Measurements from ENCODE around the gene DNAH8.
"Not testable (repeated sequence)": the region's sequence is repeated elsewhere in the genome, so short reads cannot be mapped to it uniquely, and the experiment has no call there.

The DNAH8 gene

DNA sequence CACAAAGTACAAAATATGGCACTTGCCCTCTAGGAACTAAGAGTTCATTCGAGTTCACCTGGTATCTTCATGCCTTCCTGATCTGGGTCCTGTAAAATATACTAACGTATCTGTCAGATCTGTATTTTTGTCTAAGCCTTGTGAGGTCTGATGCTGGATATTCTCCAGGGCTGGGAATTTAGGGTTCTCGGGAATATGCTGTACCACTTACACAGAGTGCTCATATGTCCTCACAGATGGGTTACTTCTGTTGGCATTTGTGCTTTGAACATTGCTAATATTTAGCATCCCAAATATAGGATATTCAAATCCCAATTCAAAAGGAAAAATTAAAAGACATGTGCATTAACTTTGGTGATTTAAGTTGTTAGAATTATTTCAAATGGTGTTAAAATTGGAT is 122.0 kb downstream of the DNAH8 start:
- no peak for DNase-seq (ENCODE audit: low spot score)

DNA sequence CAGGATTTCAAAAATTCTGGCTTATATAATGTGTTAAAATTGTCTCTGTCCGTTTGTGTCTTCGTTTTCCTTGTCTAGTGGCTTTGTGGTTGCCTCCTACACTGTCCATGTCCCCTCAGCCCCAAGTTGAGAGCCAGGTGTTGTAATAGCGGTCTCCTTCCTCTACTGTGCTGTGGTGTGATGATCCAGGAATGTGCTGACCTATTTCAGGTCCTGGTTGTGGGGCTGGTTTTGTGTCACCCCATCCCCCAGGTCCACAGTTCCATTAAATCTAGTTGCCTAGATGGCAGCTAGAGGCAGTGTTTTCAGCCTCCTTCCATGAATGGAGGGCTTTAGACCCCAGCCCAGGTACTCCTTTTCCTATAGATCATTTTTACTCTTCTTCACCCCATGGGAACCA is 128.7 kb downstream of the DNAH8 start:
- DNase-seq (ENCODE audit: low spot score) = no peak

DNA sequence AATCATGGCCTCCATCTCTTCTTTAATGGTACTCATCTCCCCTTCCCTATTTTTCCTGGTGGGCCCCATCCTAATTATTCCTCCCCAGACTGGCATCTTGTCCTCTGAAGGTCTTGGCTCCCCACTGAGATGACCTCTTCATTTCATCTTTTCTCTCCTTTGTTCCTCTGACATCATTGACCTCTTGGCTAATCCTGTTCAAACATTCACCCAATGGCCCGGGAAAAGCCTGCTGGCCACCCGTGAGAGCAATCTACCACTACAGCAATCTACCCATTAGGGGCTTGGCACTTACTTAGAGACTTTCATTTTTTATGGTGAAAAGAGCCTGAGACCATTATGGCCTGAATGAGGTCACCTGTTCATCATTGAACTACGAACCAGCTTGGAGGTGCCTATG is 130.8 kb downstream of the DNAH8 start:
- no peak for DNase-seq (ENCODE audit: low spot score)

DNA sequence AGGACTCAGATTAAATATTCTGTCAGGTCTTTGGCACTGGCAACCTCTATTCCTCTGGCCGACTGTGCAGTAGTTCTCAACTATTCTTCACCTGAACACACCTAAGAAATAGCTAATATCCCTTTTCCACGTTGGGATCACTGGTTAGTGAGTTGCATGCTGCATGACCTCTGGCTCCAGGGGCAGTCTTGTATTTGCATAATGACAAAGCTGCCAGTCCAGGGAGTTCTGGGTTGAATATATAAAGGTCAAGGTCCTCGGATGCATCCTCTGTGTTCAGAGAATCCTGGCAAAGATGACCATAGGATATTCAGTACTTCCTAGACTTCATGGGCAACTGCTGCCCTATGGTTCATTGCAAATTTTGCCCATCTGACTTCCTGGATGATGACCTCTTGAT is 131.2 kb downstream of the DNAH8 start:
- no peak for DNase-seq (ENCODE audit: low spot score)

DNA sequence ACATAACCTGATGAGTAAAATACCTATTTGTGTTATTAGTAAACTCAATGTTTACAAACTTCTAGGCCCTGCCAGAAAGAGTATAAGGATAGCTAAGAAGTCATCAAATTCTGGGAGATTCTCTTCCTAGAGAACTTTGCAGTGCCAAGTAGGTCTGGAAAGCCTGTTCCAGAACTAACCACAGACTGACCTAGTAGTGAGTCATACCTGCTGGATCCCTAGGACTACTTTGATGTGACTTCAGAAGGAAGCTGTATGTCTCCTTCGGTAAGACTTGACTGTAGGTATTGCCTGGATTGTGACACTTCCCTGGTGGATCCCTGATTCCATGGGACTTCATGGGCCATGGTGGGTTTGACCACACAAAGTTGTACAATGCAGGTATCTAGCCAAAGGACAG is 131.7 kb downstream of the DNAH8 start:
- no peak for DNase-seq (ENCODE audit: low spot score)

DNA sequence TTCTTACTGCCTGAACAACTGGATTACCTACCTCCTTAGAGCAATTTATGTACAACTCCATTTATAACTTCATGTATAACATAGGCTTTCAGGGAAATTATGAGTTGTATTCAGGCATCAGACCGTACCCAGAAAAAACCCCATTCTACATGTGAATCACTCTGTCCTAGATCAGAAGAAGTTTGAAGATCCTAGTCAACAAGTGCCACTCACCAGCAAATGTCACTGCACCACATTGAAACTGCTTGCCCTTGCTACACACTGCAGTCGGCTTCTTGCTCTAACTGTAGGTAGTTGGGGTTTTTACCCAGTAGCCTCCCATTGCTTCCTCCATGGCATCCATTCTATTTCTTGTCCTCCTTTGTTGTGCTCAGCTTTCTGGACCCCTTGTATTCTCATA is 132.4 kb downstream of the DNAH8 start:
- DNase-seq (ENCODE audit: low spot score) = no peak

DNA sequence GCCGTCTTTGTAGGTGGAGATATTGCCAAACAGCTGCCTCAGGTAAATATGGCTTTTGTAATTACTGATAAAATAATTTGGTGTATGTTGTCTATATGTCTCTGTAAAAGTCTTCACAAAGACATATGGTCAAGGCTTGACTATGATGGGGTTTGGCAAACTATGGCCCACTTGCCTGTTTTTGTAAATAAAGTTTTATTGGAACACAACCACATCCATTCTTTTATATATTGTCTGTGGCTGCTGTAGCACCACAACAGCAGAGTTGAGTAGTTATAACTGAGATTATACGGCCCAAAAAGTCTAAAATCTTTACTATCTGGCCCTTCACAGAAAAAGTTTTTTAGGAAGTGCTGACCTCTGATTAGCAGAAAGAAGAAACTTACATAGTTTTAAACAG is 133.6 kb downstream of the DNAH8 start:
- DNase-seq (ENCODE audit: low spot score) = no peak

DNA sequence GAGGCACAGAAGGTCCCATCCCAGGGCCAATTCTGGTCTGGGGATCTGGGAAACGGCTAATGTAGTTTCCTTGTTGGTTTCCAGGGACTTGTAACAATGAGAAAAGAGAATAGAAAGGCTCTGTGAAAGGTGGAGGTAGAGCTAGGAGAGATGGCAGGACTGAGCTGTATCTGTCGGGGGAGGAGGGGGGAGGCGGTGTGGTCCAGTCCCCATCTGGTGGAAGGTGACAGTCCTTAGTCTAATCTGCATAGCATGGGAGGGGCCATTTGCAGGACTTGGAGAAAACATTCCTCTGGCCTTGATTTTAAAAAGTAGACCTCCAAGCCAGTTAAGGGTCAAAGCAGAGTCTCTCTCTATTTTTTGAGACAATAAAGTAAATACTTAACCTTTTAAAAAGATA is 137.1 kb downstream of the DNAH8 start:
- no peak for DNase-seq (ENCODE audit: low spot score)

DNA sequence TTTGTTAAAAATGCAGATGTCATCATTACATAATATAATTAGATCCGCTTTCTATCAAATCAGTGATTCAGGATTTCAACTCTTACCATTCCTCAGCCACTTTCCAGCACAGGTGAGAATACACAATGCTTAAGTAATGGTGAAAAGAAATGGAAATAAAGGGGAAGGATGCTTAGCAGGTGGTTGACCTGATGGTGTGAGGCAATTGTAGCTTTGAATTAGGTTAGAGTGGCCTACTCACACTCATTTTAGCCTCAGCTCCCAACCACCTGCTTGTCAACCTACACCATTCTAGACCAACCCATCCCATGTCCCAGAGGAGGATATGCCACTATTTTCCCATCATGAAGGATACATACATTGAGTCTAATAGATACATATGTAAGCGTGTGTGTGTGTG is 138.1 kb downstream of the DNAH8 start:
- DNase-seq (ENCODE audit: low spot score) = no peak

DNA sequence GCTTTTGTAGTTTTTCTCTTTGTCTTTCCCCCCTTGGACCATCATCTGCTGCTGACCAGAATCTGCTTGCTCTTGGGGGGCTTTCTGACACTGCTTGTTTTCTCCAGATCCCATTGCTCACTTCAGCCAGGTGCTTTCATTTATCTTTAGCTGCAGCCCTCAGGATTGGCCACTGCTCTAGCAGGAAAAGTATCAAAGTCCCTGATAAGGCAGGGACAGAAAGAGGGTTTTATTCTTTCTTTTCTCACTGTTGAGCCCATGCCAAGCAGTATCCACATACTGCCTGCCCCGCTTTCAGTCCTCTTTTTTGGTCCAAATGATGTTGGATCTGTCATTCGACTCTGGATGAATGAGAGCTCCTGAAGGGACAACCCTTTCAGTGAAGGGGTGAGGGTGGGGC is 141.4 kb downstream of the DNAH8 start:
- no peak for DNase-seq (ENCODE audit: low spot score)

DNA sequence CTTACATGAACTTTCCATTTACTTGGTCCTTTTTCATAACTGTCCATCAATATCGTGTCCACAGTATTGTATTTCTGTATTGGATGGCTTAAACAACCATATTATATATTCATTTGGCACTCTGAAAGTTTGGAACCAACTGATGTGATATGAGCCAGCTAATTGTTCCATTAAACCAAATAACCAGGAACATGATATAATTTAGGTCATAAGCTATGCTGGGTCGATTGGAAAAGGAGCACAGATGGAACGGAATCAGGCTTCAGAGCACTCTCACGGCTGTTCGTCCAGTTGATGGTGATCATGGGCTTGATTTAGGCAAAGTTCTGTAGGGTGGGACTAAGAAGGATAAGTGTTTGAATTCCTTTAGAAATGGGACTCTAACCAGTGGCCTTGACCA is 142.7 kb downstream of the DNAH8 start:
- no peak for DNase-seq (ENCODE audit: low spot score)

DNA sequence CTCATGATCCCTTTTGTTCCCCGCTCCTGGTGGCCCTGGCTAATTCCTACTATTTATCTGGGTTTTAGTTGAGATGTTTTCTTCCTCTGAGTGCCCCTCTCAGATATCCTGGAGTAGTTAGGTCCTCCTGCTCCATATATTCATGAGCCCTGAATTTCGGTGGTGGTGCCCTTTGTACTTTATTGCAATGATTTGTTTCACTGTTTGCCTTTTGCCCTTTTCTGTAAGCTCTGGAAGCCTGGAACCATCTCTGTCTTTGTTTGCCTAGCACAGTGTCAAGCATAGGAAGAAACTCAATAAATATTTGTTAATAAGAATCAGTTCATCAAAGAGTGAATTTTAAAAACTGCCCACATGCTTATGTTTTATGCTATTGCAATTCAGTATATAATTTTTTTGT is 144.9 kb downstream of the DNAH8 start:
- DNase-seq (ENCODE audit: low spot score) = no peak

DNA sequence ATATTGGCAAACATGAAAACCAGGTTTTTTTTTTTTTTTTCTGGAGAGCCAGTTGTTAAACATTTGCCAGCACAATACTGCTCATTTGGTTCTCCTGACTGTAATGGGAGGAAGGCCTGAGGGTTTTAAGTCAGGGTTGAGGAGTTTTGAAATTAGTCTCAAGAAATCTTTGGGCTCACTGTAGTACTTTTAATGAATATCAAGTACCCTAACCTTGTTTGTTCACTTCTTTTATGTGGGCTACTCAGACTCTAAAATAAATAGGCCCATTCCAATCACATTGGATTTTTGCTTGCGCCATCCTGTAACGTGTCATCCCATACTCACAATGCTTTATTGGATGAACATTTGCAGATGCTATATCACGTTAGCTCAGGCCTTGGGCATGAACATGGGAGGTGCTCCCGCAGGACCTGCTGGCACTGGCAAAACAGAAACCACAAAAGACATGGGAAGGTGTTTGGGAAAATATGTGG is 146.9 kb downstream of the DNAH8 start:
- no peak for DNase-seq (ENCODE audit: low spot score)

DNA sequence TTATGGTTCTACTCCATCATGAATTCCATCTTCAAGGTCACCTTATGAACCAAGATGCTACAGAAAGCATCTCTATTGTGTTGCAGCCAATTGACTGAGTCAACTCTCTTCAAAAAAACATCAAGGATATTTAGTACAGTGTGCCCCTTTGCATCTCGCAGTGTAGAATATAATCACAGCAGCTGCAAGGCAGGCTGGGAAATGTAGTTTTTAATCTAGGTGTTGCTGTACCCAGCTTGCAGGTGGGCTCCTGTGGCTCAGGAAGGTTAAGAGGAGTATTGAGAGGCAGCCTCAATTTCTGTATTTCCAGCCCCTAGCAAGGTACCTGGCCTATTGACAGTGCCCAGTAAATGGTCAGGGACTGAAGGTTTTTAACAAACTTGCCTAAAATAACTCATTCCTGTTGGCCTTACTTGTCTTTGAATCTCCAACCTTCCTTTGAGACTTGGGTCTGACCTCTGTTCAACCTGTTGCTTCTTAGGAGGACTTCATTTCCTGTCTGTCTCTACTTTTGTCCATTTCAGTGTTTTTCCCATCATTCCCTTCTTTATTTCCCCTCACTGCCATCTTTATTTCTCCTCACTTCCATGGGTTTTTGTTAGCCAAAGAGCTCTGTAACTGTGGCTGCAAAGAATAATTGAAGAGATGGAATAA is 150.5 kb downstream of the DNAH8 start:
- no peak for DNase-seq (ENCODE audit: low spot score)

DNA sequence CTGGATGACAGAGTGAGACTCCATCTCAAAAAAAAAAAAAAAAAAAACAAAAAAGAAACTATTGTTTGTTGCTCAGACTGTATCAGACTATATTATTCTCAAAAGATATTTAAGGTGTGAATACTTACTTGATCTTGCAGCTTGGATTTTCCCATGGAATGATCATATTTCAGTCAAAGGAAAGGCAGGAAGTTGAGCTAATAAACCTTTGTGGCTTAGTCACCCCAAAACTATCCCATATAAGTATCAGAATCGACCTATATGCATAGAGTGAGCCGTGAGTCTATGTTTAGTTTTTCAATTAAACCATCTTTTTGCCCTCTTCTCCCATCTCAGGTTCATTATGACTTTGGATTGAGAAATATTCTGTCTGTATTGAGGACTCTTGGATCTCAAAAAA is 152.6 kb downstream of the DNAH8 start:
- no peak for DNase-seq (ENCODE audit: low spot score)

DNA sequence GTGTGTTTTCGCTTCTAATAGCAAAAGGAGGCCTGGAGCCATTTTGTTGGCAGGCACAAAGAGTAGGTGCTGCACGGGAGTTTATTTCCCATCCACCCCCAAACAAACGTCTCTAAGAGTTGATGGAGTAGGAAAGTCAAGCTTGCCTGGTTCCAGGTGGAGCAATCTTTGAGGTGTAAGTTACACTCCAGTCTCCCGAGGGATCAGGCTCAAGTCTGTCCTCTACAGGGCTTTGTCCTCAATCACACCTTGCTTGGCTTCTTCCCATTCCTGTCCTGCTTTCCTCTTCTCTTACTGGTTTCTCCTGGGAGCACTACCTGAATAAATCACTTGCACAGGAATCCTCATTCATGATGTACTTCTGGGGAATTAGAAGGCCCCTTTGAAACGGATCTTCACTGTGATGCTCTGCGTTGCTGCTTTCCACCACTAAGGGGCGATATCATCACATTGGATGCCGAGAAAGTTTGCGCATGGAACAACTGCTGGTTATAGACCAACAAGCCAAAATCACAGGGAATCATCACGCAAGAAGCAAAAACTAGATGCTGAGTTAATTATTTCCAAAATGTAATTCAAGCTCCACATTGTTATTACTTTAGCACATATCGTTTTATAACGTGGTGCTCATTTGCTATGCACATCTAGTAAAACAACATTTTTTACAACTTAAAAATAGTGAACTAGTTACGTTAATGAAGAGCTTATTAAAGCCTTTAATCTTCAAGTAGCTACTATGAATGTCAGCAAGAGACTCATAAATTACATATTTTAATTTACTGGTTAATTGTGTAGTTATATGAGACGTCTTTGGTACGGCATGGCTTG is 156.8 kb downstream of the DNAH8 start:
- peak; percentile 68 for DNase-seq (ENCODE audit: low spot score)

DNA sequence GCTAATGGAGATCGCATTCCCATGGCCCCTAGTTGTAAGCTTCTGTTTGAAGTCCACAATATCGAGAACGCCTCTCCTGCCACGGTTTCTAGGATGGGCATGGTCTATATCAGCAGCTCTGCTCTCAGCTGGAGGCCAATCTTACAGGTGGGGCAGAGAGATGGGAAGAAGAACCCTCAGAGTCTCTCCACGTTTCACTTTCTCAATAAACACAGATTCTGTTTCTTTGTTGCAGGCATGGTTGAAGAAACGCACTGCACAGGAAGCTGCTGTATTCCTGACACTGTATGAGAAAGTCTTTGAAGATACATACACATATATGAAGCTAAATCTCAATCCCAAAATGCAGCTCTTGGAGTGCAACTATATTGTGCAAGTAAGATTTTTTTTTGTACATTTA is 157.9 kb downstream of the DNAH8 start:
- DNase-seq (ENCODE audit: low spot score) = no peak

DNA sequence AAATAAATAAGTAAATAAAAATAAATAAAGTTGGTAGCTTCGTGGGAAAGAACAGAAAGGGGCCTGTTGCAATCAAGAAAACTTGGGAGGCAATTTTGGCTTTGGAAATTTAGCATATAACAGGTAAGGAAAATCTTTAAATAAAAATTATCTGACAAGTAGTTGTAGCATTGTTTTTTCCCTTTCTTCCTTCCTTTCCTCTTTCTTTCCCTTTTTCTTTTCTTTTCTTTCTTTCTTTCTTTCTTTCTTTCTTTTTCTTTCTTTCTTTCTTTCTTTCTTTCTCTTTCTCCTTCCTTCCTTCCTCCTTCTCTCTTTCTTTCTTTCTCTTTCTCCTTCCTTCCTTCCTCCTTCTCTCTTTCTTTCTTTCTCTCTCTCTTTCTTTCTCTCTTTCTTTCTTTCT is 158.7 kb downstream of the DNAH8 start:
- not testable (repeated sequence) for DNase-seq (ENCODE audit: low spot score)

DNA sequence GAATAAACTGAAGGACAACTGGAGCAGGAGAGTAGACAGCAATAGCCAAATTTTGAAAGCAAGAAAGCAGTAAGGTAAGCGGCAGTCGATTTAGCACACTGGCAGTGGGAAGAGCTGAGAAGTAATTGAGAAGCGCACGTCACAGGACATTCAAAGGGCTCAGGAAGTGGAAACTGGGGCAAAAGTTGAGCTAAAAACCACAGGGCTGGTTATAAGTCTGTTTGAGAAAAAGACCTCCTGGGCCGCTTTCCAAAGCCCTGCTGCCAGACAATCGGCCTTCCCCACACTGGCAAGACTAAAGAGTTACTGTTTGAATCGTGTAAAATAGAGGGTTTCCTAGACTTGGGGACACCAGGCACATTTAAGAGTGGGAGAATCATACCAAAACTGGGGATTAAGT is 161.4 kb downstream of the DNAH8 start:
- peak; percentile 33 for DNase-seq (ENCODE audit: low spot score)

DNA sequence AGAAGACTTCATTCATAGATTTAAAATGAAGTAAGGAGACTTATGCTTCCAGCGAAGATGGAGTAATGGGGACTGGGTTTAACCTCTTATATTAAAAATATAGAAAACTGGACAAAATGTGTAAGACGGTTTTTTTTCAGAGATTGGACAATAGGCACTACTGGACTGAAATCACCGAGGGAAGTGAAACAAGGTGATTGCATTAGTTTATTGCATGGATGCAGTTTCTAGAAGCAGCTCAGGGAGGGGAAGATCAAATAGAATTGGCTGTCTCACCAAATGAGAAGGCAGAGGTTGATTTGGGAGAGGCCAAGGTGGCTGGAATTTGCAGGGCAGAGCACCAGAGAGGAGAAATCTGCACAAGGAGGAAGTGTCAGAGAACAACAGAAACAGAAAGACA is 162.6 kb downstream of the DNAH8 start:
- DNase-seq (ENCODE audit: low spot score) = no peak

DNA sequence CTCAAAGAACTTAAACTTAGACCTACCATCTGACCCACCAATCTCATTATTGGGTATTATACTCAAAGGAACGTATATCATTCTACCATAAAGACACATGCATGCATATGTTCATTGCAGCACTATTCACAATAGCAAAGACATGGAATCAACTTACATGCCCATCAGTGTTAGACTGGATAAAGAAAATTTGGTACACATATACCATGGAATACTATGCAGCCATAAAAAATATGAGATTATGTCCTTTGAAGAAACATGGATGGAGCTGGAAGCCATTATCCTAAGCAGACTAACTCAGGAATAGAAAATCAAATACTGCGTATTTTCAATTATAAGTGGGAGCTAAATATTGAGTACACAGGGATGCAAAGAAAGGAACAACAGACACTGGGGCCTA is 167.0 kb downstream of the DNAH8 start:
- DNase-seq (ENCODE audit: low spot score) = no peak

DNA sequence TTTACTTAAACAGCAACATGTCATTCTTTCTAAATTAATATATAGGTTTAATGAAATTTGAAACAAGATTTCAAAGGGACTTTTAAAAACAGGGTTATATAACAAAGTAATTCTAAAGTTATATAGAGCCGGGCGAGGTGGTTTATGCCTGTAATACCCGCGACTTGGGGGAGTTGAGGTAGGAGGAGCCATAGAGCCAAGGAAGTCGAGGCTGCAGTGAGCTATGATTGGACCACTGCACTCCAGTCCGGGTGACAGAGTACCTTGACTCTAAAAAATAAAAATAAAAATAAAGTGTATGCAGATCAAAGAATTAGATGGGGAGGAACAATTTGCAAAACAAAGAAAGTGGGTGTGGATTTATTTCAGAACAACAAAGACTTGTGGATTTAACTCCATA is 182.4 kb downstream of the DNAH8 start:
- no peak for DNase-seq (ENCODE audit: low spot score)

DNA sequence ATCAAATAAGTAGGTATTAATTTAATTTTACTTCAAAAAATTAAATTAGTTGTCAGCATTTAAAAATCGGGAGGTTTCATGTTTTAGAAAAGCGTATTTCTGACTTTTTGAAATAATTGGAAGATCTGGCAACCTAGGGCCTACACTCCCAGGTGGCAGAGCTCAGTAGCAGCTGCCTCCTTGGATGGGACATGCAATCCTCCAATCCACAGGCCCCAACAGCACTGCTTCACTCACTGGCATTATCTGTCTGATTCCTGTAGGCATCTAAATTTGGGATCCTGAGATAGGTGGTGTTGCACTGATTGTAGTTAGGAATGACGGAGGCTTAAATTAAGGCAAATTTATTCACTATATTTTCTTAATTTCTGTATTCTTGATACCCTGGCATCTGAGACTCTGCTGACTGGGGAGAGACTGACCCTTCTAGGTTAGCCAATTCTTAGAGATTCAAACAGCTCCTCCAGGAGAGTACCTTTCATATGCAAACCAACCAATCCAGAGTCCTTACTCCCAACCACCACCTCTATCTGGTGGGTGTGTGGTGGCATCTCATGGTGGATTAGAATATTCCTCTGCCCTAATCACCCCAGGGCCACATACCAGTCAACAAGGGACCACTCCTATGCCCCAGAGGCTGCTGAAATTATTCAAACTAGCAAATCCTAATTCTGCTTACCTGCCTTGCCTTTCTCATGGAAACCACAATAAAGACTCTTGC is 186.9 kb downstream of the DNAH8 start:
- no peak for DNase-seq (ENCODE audit: low spot score)

All from activated CD4-positive, alpha-beta T cell treated with anti-CD3 and anti-CD28 coated beads, Interleukin-2, Interleukin-4, amounts not matched to agents 100 ng/mL and 50 ng/mL, durations not matched to agents 16 hours and 8 hours (primary cell).